H9 (cell line): Measurements from ENCODE around the gene C11orf91. TPM values are rescaled to one million over a fixed set of nuclear protein-coding genes. Genes with fewer than 3 reads are reported as not detected.

Experiments
- DNase-seq: peaks from one replicate; pipeline ENCODE4 v3.0.0-alpha.2; 2017
- H2AFZ ChIP-seq: one replicate; pipeline ENCODE4 v1.6.1; 2013; ENCODE audit warnings: mild to moderate bottlenecking, low read length, control low read depth, moderate library complexity
- H2AK5ac ChIP-seq: 2 replicates; pipeline ENCODE4 v1.6.1; 2013; ENCODE audit warnings: low read length, control low read depth, mixed read lengths; ENCODE audit not compliant: insufficient read length
- H2BK120ac ChIP-seq: one replicate; pipeline ENCODE4 v1.6.1; 2013; ENCODE audit warnings: low read depth, mild to moderate bottlenecking, low read length, control low read depth, inconsistent platforms; ENCODE audit not compliant: poor library complexity, severe bottlenecking
- H2BK12ac ChIP-seq: 2 replicates; pipeline ENCODE4 v1.6.1; 2013; ENCODE audit warnings: low read length, control low read depth, mixed read lengths, low read depth; ENCODE audit not compliant: insufficient read length
- H2BK15ac ChIP-seq: 2 replicates; pipeline ENCODE4 v1.6.1; 2013; ENCODE audit warnings: low read depth, low read length, control low read depth
- H2BK20ac ChIP-seq: one replicate; pipeline ENCODE4 v1.6.1; 2013; ENCODE audit warnings: low read depth, mild to moderate bottlenecking, low read length, control low read depth, inconsistent platforms; ENCODE audit not compliant: poor library complexity, severe bottlenecking
- H2BK5ac ChIP-seq: 2 replicates; pipeline ENCODE4 v1.6.1; 2013; ENCODE audit warnings: low read length, control low read depth, mixed read lengths; ENCODE audit not compliant: insufficient read length
- H3K14ac ChIP-seq: 2 replicates; pipeline ENCODE4 v1.6.1; 2013; ENCODE audit warnings: low read length, control low read depth; ENCODE audit not compliant: insufficient read depth
- H3K18ac ChIP-seq: 2 replicates; pipeline ENCODE4 v1.6.1; 2013; ENCODE audit warnings: low read depth, mild to moderate bottlenecking, mixed read lengths, low read length, control low read depth; ENCODE audit not compliant: insufficient read length
- H3K23ac ChIP-seq: 2 replicates; pipeline ENCODE4 v1.6.1; 2013; ENCODE audit warnings: low read length, control low read depth, mixed read lengths, low read depth; ENCODE audit not compliant: insufficient read length
- H3K23me2 ChIP-seq: 2 replicates; pipeline ENCODE4 v1.6.1; 2013; ENCODE audit warnings: low read depth, mild to moderate bottlenecking, mixed read lengths, low read length, control low read depth; ENCODE audit not compliant: insufficient read length, poor library complexity, severe bottlenecking
- H3K27ac ChIP-seq: 2 replicates; pipeline ENCODE4 v1.5.1; 2013; ENCODE audit warnings: low read length, control low read depth, mixed read lengths, low read depth; ENCODE audit not compliant: insufficient read length
- H3K27me3 ChIP-seq: 2 replicates; pipeline ENCODE4 v1.6.1; 2013; ENCODE audit warnings: low read length, control low read depth, inconsistent platforms; ENCODE audit not compliant: insufficient read depth
- H3K4ac ChIP-seq: 2 replicates; pipeline ENCODE4 v1.6.1; 2013; ENCODE audit warnings: low read depth, mild to moderate bottlenecking, control low read depth, inconsistent platforms, low read length, moderate library complexity
- H3K4me1 ChIP-seq: 2 replicates; pipeline ENCODE4 v1.6.1; 2013; ENCODE audit warnings: low read length, control low read depth, inconsistent platforms; ENCODE audit not compliant: insufficient read depth
- H3K4me2 ChIP-seq: 2 replicates; pipeline ENCODE4 v1.6.1; 2013; ENCODE audit warnings: low read length, control low read depth, mixed read lengths; ENCODE audit not compliant: insufficient read length, insufficient read depth
- H3K56ac ChIP-seq: 2 replicates; pipeline ENCODE4 v1.6.1; 2013; ENCODE audit warnings: low read depth, mild to moderate bottlenecking, mixed read lengths, low read length, control low read depth; ENCODE audit not compliant: insufficient read length
- H3K79me1 ChIP-seq: 2 replicates; pipeline ENCODE4 v1.6.1; 2013; ENCODE audit warnings: low read depth, mild to moderate bottlenecking, moderate library complexity, low read length, control low read depth, inconsistent platforms; ENCODE audit not compliant: insufficient read depth, poor library complexity, severe bottlenecking
- H3K79me2 ChIP-seq: 2 replicates; pipeline ENCODE4 v1.6.1; 2013; ENCODE audit warnings: low read length, control low read depth, inconsistent platforms; ENCODE audit not compliant: insufficient read depth
- H3K9ac ChIP-seq: 2 replicates; pipeline ENCODE4 v1.6.1; 2013; ENCODE audit warnings: low read length, control low read depth, mixed read lengths; ENCODE audit not compliant: insufficient read length; ENCODE audit errors: extremely low read depth
- H3K9me3 ChIP-seq: one replicate; pipeline ENCODE4 v1.6.1; 2013; ENCODE audit warnings: low read depth, low read length, inconsistent platforms; ENCODE audit not compliant: control insufficient read depth
- H3T11ph ChIP-seq: one replicate; pipeline ENCODE4 v1.6.1; 2013; ENCODE audit warnings: mild to moderate bottlenecking, low read length, control low read depth, inconsistent platforms
- H4K20me1 ChIP-seq: one replicate; pipeline ENCODE4 v1.6.1; 2013; ENCODE audit not compliant: control insufficient read depth, insufficient read length, insufficient read depth
- H4K5ac ChIP-seq: 2 replicates; pipeline ENCODE4 v1.6.1; 2013; ENCODE audit warnings: low read depth, mild to moderate bottlenecking, mixed read lengths, low read length, control low read depth; ENCODE audit not compliant: insufficient read length
- H4K8ac ChIP-seq: replicated peaks from 2 replicates; pipeline ENCODE4 v1.6.1; 2013; ENCODE audit warnings: low read length, control low read depth, mixed read lengths, low read depth; ENCODE audit not compliant: insufficient read length
- H4K91ac ChIP-seq: 2 replicates; pipeline ENCODE4 v1.6.1; 2013; ENCODE audit warnings: low read depth, mild to moderate bottlenecking, moderate library complexity, mixed read lengths, low read length, control low read depth; ENCODE audit not compliant: insufficient read length
- H3K27ac Mint-ChIP-seq, 3 experiments: 2 replicates in 2 of 3; 3 replicates in 1 of 3; pipeline ENCODE4 v1.8.0; 2020 to 2021; ENCODE audit warnings: mixed read lengths in 3 of 3, mild to moderate bottlenecking in 1 of 3, moderate library complexity in 1 of 3
- H3K27me3 Mint-ChIP-seq: 2 replicates; pipeline ENCODE4 v1.8.0; 2021; ENCODE audit warnings: low read depth, mild to moderate bottlenecking, moderate library complexity, mixed read lengths
- H3K36me3 Mint-ChIP-seq, 3 experiments: 2 replicates in 2 of 3; 3 replicates in 1 of 3; pipeline ENCODE4 v1.8.0; 2020 to 2021; ENCODE audit warnings: low read depth in 3 of 3, mixed read lengths in 3 of 3; ENCODE audit not compliant: insufficient read depth in 1 of 3
- H3K4me1 Mint-ChIP-seq, 2 experiments: 2 replicates each; pipeline ENCODE4 v1.8.0; 2020; ENCODE audit warnings: mixed read lengths in 2 of 2
- H3K4me3 Mint-ChIP-seq, 2 experiments: 2 replicates in 1 of 2; 3 replicates in 1 of 2; pipeline ENCODE4 v1.8.0; 2020 to 2021; ENCODE audit warnings: mild to moderate bottlenecking in 2 of 2, mixed read lengths in 2 of 2, moderate library complexity in 1 of 2
- H3K9me3 Mint-ChIP-seq, 2 experiments: 2 replicates in 1 of 2; 3 replicates in 1 of 2; pipeline ENCODE4 v1.8.0; 2020; ENCODE audit warnings: mild to moderate bottlenecking in 2 of 2, mixed read lengths in 2 of 2, moderate library complexity in 1 of 2
- CTCF ChIP-seq: fragments of 200-600 bp; sonication (generic); conservative IDR thresholded peaks from 3 replicates; pipeline ENCODE4 v1.8.0; 2021; ENCODE audit warnings: antibody characterized with exemption, mild to moderate bottlenecking
- WGBS: extraction: QIAGEN DNeasy Blood & Tissue Kit; methylation state at CpG from one replicate; pipeline ENCODE4 v1.1.7; 2013; ENCODE audit warnings: missing lambda C conversion rate, low lambda C conversion rate, mixed read lengths; ENCODE audit not compliant: insufficient read length; ENCODE audit errors: extremely low coverage; 5-methylcytosine and 5-hydroxymethylcytosine counted together
- total RNA-seq: library from RNA; stranded (reverse); gene quantifications from 2 replicates; pipeline ENCODE4 v1.2.1, GENCODE V29; 2021

The C11orf91 gene
- total RNA-seq, 1 experiment from 2014 or later = not detected

DNA sequence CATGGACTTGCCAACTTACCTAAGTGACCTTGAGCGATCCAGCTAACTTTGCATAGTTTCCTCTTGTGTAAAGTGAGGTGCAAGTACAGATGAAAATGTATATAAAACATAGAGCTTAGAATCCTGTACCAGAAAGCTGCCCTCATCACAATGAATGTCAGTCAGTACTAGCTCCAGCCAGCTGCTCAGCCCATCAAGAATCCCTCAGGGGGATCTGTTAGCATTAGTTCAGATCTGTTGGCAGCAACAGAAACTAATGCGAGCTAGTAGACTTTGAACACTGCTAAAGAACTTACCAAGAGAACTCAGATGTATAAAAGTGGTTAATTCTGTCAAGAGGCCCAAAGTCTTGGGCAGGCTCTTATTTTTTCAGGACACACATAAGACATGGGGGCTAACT is 6.3 kb upstream of the C11orf91 start:
- H3K79me1 ChIP-seq = no peaks in the 10 kb centered on the region
- no peak overlapping the region for H2BK120ac ChIP-seq
- DNase-seq = no peak

More for the DNA sequence above, 6.3 kb upstream of the C11orf91 start:
- Histone ChIP-seq H3K23ac (no peak overlapping the region), H4K91ac (no peak overlapping the region), H3K14ac (no peak overlapping the region), H2BK20ac (no peak overlapping the region), H3K9me3 (no peaks in the 10 kb centered on the region), H3K27me3 (no peaks in the 10 kb centered on the region), H2BK5ac (no peak overlapping the region), H4K8ac (no peak overlapping the region), H2AK5ac (no peak overlapping the region), H2AFZ (no peak overlapping the region), H3K4ac (no peak overlapping the region), H3K4me2 (no peak overlapping the region), H3K9ac (no peak overlapping the region), H4K20me1 (no peaks in the 10 kb centered on the region), H3K23me2 (no peaks in the 10 kb centered on the region), H3K18ac (no peak overlapping the region), H3K4me1 (peaks cover 4% of the 10 kb centered on the region; the same call in 1 of the 2 replicates), H3K56ac (no peak overlapping the region), H2BK15ac (no peak overlapping the region), H3T11ph (no peak overlapping the region), H2BK12ac (no peak overlapping the region), H3K27ac (no peak overlapping the region), H3K79me2 (0 out of 2 replicates have a peak, but pooled peaks cover 2% of the 10 kb centered on the region), H4K5ac (no peak overlapping the region)
- peaks cover 8 to 28% (median 21%) of the 10 kb centered on the region in 3 experiments; a peak in 6 of 7 replicates for H3K36me3 Mint-ChIP-seq
- no peaks in the 10 kb centered on the region for H3K9me3 Mint-ChIP-seq
- no peak overlapping the region for H3K27ac Mint-ChIP-seq
- WGBS = no CpG with 5 or more reads among the region's 2 CpGs
- peaks cover 13% of the 10 kb centered on the region in 2 experiments for H3K4me1 Mint-ChIP-seq
- H3K27me3 Mint-ChIP-seq = no peaks in the 10 kb centered on the region
- H3K4me3 Mint-ChIP-seq = no peak overlapping the region
- no peak for TF ChIP-seq CTCF
